Fibroblast of lung (primary cell): ENCODE measurements around the gene KCNK6.

ENCODE experiments used
- EZH2 ChIP-seq: IDR thresholded peaks from 2 replicates; pipeline ENCODE4 v1.5.1; 2012; ENCODE audit warnings: low read length, control low read depth, mild to moderate bottlenecking; ENCODE audit errors: missing control alignments
- TF ChIP-seq, protein P1 (sequence below), 2 donors: IDR thresholded peaks in 1 of 2; conservative IDR thresholded peaks in 1 of 2; 1 replicate in 1 of 2; 2 replicates in 1 of 2; pipeline ENCODE4 v1.5.1; 2011 to 2012; ENCODE audit warnings: low read length in 2 of 2, control low read depth in 1 of 2, inconsistent platforms in 1 of 2, low read depth in 1 of 2, mild to moderate bottlenecking in 1 of 2

DNA sequence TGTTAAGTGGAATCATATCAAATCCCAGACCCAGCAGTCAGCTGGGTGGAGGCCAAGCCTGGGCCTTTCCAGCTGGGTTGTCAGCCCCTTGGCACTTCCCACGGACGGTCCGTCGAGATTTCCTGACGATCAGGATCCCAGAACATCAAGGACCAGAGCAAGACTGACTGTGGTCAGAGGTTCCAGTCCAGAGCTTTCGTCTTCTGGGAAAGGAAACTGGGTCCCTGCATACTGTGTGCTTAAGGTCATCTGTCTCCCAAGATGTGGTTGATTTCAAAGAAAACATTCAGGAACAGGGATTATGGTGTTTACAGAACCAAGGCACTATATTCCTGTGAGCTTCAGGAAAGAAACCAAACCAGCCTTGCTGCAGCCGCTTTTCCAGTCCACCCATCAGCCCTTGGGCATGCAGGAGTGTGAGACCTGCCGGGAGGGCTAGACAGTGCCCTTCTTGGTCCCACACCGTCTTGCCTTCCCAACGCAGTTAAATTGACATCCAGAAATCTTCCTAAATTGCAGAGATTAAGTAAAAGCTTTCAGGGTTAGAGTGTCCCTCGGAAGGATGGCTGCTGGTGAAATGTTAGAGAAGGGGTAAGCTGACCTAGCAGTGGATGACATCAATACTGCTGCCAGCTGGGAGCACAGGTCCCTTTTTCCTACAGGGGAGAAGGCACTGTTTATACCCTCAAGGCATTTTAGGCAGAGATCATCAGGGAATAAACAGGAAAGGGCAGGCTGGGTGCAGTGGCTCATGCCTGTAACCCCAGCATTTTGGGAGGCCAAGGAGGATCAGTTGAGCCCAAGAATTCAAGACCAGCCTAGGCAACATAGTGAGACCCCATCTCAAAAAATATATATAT is 20.6 kb upstream of the KCNK6 start:
- no peak for TF ChIP-seq EZH2
- TF ChIP-seq, protein P1, sequence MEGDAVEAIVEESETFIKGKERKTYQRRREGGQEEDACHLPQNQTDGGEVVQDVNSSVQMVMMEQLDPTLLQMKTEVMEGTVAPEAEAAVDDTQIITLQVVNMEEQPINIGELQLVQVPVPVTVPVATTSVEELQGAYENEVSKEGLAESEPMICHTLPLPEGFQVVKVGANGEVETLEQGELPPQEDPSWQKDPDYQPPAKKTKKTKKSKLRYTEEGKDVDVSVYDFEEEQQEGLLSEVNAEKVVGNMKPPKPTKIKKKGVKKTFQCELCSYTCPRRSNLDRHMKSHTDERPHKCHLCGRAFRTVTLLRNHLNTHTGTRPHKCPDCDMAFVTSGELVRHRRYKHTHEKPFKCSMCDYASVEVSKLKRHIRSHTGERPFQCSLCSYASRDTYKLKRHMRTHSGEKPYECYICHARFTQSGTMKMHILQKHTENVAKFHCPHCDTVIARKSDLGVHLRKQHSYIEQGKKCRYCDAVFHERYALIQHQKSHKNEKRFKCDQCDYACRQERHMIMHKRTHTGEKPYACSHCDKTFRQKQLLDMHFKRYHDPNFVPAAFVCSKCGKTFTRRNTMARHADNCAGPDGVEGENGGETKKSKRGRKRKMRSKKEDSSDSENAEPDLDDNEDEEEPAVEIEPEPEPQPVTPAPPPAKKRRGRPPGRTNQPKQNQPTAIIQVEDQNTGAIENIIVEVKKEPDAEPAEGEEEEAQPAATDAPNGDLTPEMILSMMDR (conservative IDR thresholded peaks at IDR 0.05 in 1 of 2, IDR thresholded peaks at IDR 0.05 in 1 of 2; ENCODE audit: low read depth in 1 of 2, low read length in 2 of 2): no peak
